GM18873 (cell line): ENCODE results near the gene TPCN2.

Experiments used
- ATAC-seq: cut with Tn5 transposase; IDR thresholded peaks from one replicate; pipeline ENCODE4 v1.9.1; 2021; ENCODE audit warnings: mild to moderate bottlenecking, moderate library complexity, moderate number of reproducible peaks; ENCODE audit not compliant: unreplicated experiment, low FRiP score

The TPCN2 gene

DNA sequence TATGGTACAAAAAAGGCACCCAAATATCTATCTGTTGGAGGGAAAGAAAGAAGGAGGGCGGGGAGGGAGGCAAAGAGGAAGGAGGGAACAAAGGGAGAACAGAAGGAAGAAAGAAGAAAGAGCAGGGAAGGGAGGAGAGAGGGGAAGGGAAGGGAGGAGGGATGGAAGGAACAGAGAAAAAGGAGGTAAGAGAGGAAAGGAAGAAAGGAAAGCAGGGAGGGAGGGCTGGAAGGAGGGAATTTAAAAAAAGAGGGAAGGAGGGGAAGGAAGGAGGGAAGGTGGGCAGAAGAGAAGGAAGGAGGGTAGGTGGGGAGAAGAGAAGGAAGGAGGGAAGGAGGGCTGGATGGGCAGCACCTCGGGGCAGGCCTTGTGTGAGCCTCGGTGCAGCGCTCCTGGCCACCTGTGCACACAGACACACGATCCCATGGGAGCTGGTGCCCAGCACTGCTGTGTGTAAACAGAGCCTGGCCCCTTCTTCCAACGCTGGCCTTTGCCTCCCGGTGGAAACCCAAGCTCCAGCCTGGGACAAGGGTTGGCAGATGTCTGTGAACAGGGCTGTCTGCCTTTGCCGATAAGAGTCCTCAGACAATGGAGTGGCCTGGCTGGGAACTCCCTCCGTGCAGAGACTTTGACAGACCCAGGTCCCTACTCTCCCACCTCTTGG lies 130.2 kb downstream of the TPCN2 start:
- ATAC-seq: no peak

DNA sequence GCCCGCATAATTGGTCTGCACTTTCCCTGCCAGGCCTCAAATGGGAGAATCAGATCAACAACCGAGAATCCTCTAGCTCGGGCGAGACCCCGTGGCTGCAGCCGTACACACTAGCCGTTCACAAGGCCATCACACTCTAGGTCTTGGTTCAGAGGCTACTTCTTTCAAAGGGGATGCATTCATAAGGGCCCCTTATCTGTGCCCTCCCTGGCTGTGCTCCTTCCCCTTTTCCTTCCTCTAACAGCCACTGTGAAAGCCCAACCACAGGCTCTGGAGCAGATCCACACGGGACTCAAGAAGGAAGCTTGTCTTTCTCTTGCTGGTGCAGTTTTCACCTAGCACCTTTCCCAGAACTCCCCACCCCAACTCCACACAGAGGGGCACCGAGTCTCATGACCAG lies 131.5 kb downstream of the TPCN2 start:
- ATAC-seq: no peak

DNA sequence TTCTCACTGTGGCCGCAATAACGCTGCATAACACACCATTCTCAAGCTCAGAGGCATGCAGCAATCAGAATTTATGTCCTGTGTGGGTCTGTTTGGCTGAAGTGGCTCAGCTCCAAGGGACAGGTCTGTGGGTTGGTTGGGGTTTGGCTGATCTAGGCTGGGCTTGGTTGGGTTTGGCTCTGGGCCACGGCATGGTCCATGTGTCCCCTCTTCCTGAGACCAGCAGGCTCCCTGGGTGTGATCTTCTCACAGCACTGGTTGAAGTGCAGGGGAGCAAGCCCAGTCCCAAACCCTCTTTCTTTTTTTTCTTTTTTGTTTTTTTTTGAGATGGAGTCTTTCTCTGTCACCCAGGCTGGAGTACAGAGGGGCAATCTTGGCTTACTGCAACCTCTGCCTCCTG lies 132.0 kb downstream of the TPCN2 start:
- ATAC-seq: no peak

DNA sequence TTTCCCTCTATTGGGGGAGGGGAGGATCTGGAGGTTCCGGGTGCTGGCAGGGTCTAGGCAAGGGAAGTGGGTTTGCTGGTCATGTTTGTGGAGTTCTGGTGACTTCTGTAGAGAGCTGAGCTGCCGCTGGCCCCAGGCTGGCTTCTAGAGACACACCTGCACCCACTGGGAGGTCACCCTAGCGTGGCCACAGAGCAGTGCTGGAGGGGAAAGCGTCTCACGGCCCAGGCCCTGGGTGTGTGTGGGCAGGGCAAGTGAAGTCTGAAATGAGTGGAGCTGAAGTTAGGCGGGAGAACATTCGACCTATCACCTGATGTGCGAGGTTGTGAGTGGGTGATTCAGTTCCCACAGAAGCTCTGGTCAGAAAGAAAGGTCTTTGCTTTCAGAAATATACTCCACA lies 134.9 kb downstream of the TPCN2 start:
- ATAC-seq: no peak
